Erythroblast (primary cell): Measurements from ENCODE around the gene KIF25.

Source experiments
- GATA1 ChIP-seq: IDR thresholded peaks from 2 replicates; pipeline ENCODE4 v1.6.1; 2011; ENCODE audit warnings: low read depth, mild to moderate bottlenecking, control low read depth, low read length, moderate library complexity
- POLR2A ChIP-seq: IDR thresholded peaks from 2 replicates; pipeline ENCODE4 v1.6.1; 2011; ENCODE audit warnings: mild to moderate bottlenecking, low read length

GRCh38 chr6:167979436-167980139, 17.9 kb upstream of the KIF25 start:
- TF ChIP-seq POLR2A (no peak), GATA1 (no peak)
